Nephron (organoid): ENCODE data around the gene PDZD2.

Experiments used
- H3K27ac Mint-ChIP-seq, 3 experiments: 2 replicates each; pipeline ENCODE4 v1.8.0; 2020; ENCODE audit warnings: mixed read lengths in 3 of 3, mild to moderate bottlenecking in 2 of 3, moderate library complexity in 1 of 3
- H3K27me3 Mint-ChIP-seq: 2 replicates; pipeline ENCODE4 v1.8.0; 2021; ENCODE audit warnings: low read depth, mild to moderate bottlenecking, moderate library complexity, mixed read lengths
- H3K36me3 Mint-ChIP-seq: 2 replicates; pipeline ENCODE4 v1.8.0; 2020; ENCODE audit warnings: low read depth, mixed read lengths
- H3K4me1 Mint-ChIP-seq: 2 replicates; pipeline ENCODE4 v1.8.0; 2020; ENCODE audit warnings: mixed read lengths
- H3K4me3 Mint-ChIP-seq, 3 experiments: 2 replicates each; pipeline ENCODE4 v1.8.0; 2020; ENCODE audit warnings: mild to moderate bottlenecking in 3 of 3, mixed read lengths in 3 of 3, moderate library complexity in 2 of 3
- H3K9me3 Mint-ChIP-seq: 2 replicates; pipeline ENCODE4 v1.8.0; 2020; ENCODE audit warnings: mixed read lengths
- TF ChIP-seq, protein P1 (sequence below), 3 experiments: fragments of 200-600 bp; sonication (generic); IDR thresholded peaks; one replicate each; pipeline ENCODE4 v1.5.0; 2021; ENCODE audit warnings: antibody characterized with exemption in 3 of 3; ENCODE audit not compliant: unreplicated experiment in 3 of 3

PDZD2 gene

DNA sequence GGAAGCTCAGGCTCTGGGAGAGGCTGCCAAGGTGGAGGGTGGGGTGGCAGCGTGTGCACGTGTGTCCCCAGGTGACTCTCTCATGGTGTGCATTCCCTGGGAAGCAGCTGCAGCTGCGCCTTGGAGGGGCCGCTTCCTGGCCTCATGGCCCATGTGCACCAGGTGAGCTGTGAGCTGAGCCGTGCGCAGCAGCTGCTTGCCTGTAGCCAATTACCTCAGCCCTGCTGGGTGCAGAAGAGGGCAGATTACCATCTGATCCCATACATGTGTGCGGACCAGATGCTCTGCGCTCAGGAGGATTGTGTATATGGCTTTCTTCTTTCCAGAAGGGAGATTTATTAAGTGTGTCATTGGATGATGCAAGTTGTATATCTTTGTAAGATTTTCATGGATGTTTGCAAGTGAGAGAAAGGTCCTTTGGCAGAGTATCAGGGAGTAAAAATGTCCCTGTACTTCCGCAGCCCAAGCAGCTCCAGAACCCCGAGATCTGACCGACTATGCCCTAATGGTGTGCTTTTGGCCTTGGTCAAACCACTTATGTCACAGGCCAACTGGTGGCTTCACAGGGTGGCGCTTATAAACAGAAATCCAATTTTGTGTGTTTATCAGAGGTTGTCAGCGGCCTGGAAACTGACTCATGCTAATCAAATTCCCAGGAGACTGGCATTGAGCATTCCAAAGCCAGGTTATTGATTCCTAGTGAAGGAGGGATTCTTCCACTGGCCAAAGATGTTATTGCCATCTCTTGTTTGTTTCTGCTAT lies 305.9 kb downstream of the PDZD2 start:
- H3K9me3 Mint-ChIP-seq, result no peaks in the 10 kb centered on the region
- TF ChIP-seq, protein P1, sequence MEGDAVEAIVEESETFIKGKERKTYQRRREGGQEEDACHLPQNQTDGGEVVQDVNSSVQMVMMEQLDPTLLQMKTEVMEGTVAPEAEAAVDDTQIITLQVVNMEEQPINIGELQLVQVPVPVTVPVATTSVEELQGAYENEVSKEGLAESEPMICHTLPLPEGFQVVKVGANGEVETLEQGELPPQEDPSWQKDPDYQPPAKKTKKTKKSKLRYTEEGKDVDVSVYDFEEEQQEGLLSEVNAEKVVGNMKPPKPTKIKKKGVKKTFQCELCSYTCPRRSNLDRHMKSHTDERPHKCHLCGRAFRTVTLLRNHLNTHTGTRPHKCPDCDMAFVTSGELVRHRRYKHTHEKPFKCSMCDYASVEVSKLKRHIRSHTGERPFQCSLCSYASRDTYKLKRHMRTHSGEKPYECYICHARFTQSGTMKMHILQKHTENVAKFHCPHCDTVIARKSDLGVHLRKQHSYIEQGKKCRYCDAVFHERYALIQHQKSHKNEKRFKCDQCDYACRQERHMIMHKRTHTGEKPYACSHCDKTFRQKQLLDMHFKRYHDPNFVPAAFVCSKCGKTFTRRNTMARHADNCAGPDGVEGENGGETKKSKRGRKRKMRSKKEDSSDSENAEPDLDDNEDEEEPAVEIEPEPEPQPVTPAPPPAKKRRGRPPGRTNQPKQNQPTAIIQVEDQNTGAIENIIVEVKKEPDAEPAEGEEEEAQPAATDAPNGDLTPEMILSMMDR (IDR thresholded peaks at IDR 0.05; ENCODE audit: unreplicated experiment in 3 of 3), result no peak
- peak overlapping the region in 1 of 3 experiments; percentile 1 for H3K27ac Mint-ChIP-seq
- no peak overlapping the region for H3K4me3 Mint-ChIP-seq
- H3K4me1 Mint-ChIP-seq, result peaks cover 43% of the 10 kb centered on the region
- no peaks in the 10 kb centered on the region for H3K36me3 Mint-ChIP-seq
- peaks cover 4% of the 10 kb centered on the region for H3K27me3 Mint-ChIP-seq

GRCh38 chr5:31948006-31948405 lies 309.1 kb downstream of the PDZD2 start:
- H3K27ac Mint-ChIP-seq, result peak overlapping the region in 2 of 3 experiments; percentile 15 to 38

GRCh38 chr5:31952067-31952466 lies 313.1 kb downstream of the PDZD2 start:
- H3K27me3 Mint-ChIP-seq, result no peaks in the 10 kb centered on the region
- H3K9me3 Mint-ChIP-seq, result peaks cover 3% of the 10 kb centered on the region
- H3K36me3 Mint-ChIP-seq, result no peaks in the 10 kb centered on the region
- peak overlapping the region in 1 of 3 experiments; percentile 50 for H3K27ac Mint-ChIP-seq
- H3K4me1 Mint-ChIP-seq, result peaks cover 36% of the 10 kb centered on the region
- TF ChIP-seq, protein P1 (IDR thresholded peaks at IDR 0.05; ENCODE audit: unreplicated experiment in 3 of 3), result no peak
- no peak overlapping the region for H3K4me3 Mint-ChIP-seq

More at GRCh38 chr5:31948006-31948405, 309.1 kb downstream of the PDZD2 start:
- no peak overlapping the region for H3K4me3 Mint-ChIP-seq
- H3K9me3 Mint-ChIP-seq, result peaks cover 3% of the 10 kb centered on the region
- H3K4me1 Mint-ChIP-seq, result peaks cover 42% of the 10 kb centered on the region
- TF ChIP-seq, protein P1 (IDR thresholded peaks at IDR 0.05; ENCODE audit: unreplicated experiment in 3 of 3), result no peak
- H3K27me3 Mint-ChIP-seq, result peaks cover 4% of the 10 kb centered on the region
- no peaks in the 10 kb centered on the region for H3K36me3 Mint-ChIP-seq

GRCh38 chr5:31954091-31954490 lies 315.2 kb downstream of the PDZD2 start:
- Mint-ChIP-seq H3K4me3 (no peak overlapping the region), H3K27me3 (no peaks in the 10 kb centered on the region), H3K9me3 (peaks cover 3% of the 10 kb centered on the region), H3K4me1 (peaks cover 23% of the 10 kb centered on the region), H3K27ac (no peak overlapping the region), H3K36me3 (no peaks in the 10 kb centered on the region)
- TF ChIP-seq, protein P1 (IDR thresholded peaks at IDR 0.05; ENCODE audit: unreplicated experiment in 3 of 3), result no peak

DNA sequence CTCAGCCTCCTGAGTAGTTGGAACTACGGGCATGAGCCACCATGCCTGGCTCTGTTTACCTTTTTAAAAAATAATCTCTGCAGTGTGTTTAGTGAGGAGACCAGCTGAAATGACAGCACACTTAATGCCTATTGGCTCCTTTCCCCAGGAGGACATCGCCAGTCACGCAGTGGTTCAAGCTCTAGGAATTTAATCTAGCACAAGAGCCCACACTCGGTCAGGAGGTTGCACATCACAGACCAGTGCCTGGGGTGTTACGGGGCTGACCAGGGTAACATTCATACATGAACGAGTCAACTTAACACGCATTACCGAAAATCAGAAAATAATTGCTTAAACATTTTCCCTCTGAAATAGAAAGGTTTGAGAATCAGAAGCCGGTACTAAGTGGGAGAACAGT lies 318.2 kb downstream of the PDZD2 start:
- no peaks in the 10 kb centered on the region for H3K36me3 Mint-ChIP-seq
- no peak overlapping the region for H3K27ac Mint-ChIP-seq
- peaks cover 4% of the 10 kb centered on the region for H3K27me3 Mint-ChIP-seq
- no peak overlapping the region for H3K4me3 Mint-ChIP-seq
- H3K9me3 Mint-ChIP-seq, result peaks cover 3% of the 10 kb centered on the region
- peaks cover 7% of the 10 kb centered on the region for H3K4me1 Mint-ChIP-seq
- TF ChIP-seq, protein P1 (IDR thresholded peaks at IDR 0.05; ENCODE audit: unreplicated experiment in 3 of 3), result no peak

DNA sequence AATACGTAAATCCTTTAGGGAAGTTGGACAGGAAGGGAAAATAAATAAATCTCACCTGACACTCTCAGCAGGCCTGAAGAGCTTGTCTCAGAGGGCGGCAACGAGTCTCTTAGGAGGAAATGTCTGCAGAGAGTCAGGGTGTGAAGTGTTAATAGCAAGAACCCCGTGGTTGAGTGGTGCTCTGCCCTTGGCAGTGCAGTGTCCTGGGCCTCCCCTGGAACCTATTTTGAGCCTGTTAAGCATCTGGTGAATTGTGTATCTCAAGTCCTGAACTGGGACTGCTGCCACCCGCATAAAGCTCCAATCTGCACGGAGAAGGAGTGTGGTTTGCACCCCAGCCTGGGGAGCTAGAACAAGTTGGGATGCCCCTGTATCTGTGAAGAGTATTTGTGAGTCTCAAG lies 323.4 kb downstream of the PDZD2 start:
- Mint-ChIP-seq H3K4me3 (no peak overlapping the region), H3K27me3 (peaks cover 4% of the 10 kb centered on the region), H3K9me3 (no peaks in the 10 kb centered on the region)

More for the DNA sequence above, 323.4 kb downstream of the PDZD2 start:
- Mint-ChIP-seq H3K27ac (peak overlapping the region; percentile 55 to 91 (median 73)), H3K36me3 (no peaks in the 10 kb centered on the region), H3K4me1 (peaks cover 38% of the 10 kb centered on the region)
- TF ChIP-seq, protein P1 (IDR thresholded peaks at IDR 0.05; ENCODE audit: unreplicated experiment in 3 of 3), result no peak
